Bronchial epithelial cell (primary cell): ENCODE measurements around the gene CHML. TPM values are rescaled to one million over a fixed set of nuclear protein-coding genes. Genes with fewer than 3 reads are reported as not detected.

Source experiments
- DNase-seq: peaks from one replicate; pipeline ENCODE4 v3.0.0-alpha.2; 2010; ENCODE audit warnings: low read depth
- FAIRE-seq: peaks from 2 replicates; lab custom pipeline; 2011; peaks lifted over from hg19 to GRCh38; lab: Jason Lieb, UNC
- H3K27me3 ChIP-seq: 2 replicates; pipeline ENCODE4 v1.5.1; 2011; ENCODE audit warnings: low read length; ENCODE audit not compliant: control insufficient read depth, insufficient read depth
- H3K36me3 ChIP-seq: 2 replicates; pipeline ENCODE4 v1.5.1; 2011; ENCODE audit warnings: low read length; ENCODE audit not compliant: control insufficient read depth, insufficient read depth
- H3K4me3 ChIP-seq: 2 replicates; pipeline ENCODE4 v1.5.1; 2011; ENCODE audit warnings: mild to moderate bottlenecking, low read depth, low read length, control low read depth
- total RNA-seq: library from RNA; depleted of rRNA; stranded (reverse); fragments of >200 nt; gene quantifications from 2 replicates; pipeline ENCODE4 v1.2.1, GENCODE V29; 2014
- TF ChIP-seq, protein P1 (sequence below): IDR thresholded peaks from 2 replicates; pipeline ENCODE4 v1.5.1; 2011; ENCODE audit warnings: mild to moderate bottlenecking, moderate library complexity, low read length, control low read depth, inconsistent platforms; ENCODE audit not compliant: insufficient read depth, severe bottlenecking

The CHML gene
- total RNA-seq, 1 donor from 2014 or later, result 11.1 TPM

DNA sequence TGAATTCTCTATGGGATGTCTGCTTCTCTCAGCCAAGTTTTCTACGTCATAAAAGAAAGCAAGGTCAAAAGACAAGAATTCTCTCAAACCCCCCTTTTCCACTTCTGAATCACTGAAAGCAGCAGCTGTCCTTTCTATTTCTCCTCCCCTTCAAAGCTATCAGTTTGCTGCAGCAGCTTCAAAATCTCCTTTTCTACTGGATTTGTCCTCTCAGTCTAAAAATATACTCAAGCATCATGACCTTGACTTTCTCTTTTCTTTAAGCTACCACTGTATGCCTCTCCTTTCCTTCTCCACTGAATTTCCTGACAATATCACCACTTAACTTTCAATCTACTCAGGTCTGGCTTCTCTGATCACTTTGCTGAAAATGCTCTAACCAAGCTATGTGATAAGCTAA, 13.8 kb upstream of the CHML start:
- FAIRE-seq, result no peak
- TF ChIP-seq, protein P1, sequence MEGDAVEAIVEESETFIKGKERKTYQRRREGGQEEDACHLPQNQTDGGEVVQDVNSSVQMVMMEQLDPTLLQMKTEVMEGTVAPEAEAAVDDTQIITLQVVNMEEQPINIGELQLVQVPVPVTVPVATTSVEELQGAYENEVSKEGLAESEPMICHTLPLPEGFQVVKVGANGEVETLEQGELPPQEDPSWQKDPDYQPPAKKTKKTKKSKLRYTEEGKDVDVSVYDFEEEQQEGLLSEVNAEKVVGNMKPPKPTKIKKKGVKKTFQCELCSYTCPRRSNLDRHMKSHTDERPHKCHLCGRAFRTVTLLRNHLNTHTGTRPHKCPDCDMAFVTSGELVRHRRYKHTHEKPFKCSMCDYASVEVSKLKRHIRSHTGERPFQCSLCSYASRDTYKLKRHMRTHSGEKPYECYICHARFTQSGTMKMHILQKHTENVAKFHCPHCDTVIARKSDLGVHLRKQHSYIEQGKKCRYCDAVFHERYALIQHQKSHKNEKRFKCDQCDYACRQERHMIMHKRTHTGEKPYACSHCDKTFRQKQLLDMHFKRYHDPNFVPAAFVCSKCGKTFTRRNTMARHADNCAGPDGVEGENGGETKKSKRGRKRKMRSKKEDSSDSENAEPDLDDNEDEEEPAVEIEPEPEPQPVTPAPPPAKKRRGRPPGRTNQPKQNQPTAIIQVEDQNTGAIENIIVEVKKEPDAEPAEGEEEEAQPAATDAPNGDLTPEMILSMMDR, result no peak
- H3K36me3 ChIP-seq, result no peaks in the 10 kb centered on the region
- no peak overlapping the region for H3K4me3 ChIP-seq
- H3K27me3 ChIP-seq, result no peaks in the 10 kb centered on the region
- no peak for DNase-seq

DNA sequence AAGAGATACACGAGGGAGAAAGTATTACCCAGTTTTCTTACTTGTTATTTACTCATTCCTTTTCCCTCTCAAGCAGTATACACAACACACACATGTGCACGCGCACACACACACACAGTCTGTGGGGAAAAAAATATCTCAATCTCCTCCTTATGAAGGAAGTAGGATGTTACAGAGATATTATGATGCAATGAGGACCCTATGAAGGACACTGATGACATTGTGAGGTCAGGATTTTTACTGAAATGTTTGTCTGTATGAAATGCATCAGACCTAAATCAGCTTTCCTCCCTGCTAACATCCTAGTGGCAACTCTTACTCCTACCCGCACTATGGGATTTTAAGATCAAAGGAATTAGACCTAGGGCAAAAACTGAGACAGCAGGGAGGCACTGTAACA, 11.8 kb upstream of the CHML start, which contains the start of gene WDR64:
Gene WDR64, plus strand, starts transcription at position 270 of the 400 bp plus-strand sequence. CDS start 204 bp downstream, outside the sequence.
- TF ChIP-seq, protein P1, result no peak
- Histone ChIP-seq H3K27me3 (no peaks in the 10 kb centered on the region), H3K36me3 (no peaks in the 10 kb centered on the region), H3K4me3 (no peak within 1 kb of the TSS)
- no peak for FAIRE-seq
- DNase-seq, result no peak

DNA sequence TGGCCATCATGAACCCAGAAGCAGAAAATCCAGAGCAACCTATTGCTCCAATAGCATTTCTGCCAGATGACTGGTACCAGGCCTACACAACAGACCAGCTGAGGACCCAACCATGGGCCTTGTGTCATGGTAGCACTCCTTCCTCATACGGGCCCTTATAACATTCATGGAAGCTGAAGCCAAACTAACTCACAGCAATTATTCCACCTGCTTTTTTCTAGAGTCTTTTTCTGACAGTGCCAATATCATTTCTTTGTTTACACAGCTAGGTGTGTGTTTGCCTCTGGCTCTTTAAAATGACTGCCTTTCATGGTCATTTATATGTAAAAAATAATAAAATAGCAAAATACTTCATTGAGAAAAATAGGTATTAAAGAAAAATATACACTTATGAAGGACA, 8.0 kb upstream of the CHML start:
- H3K36me3 ChIP-seq, result no peaks in the 10 kb centered on the region
- FAIRE-seq (no peak), DNase-seq (no peak)
- H3K27me3 ChIP-seq, result no peaks in the 10 kb centered on the region
- TF ChIP-seq, protein P1, result no peak
- no peak overlapping the region for H3K4me3 ChIP-seq

DNA sequence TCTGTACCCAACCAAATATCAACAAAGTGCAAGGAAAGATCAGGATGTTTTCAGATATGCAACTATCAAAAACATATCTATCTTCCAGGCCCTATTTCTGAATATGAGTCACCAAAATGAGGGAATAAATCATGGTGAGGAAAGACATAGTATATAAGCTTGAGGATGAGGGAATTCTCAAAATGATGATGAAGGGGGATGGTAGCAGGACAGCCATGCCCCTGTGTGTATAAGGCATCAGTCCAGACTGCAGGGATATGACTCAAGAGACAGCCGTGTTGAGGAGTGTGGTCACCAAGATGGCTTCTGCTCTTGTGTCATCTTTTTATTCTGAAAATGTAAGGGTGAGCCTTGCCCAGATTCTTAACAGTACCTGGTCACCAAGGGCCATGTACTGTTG, 7.5 kb upstream of the CHML start:
- FAIRE-seq (no peak), DNase-seq (peak; percentile 88)
- H3K4me3 ChIP-seq, result no peak overlapping the region
- TF ChIP-seq, protein P1, result no peak
- no peaks in the 10 kb centered on the region for H3K27me3 ChIP-seq
- H3K36me3 ChIP-seq, result no peaks in the 10 kb centered on the region

DNA sequence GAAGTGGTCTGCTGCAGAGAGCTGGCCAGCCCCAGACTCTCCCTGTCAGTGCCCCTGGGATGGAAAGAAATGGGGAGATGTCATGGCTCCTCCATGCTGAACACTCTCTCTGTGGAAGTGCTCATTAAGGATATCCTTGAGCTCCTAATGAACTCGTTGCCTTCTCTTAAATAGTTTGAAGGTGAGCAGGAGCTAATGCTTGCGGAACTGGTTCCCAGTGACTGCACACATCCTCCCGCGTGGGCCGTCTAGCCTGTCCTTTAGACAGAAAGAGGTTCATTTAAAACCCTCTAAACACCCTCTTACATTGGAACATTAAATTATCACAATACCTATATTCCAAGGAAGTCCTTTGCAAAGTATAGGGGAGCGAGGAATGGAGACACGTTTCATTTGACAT, 6.0 kb upstream of the CHML start:
- DNase-seq (peak; percentile 35), FAIRE-seq (no peak)
- Histone ChIP-seq H3K36me3 (no peaks in the 10 kb centered on the region), H3K4me3 (no peak overlapping the region), H3K27me3 (no peaks in the 10 kb centered on the region)
- TF ChIP-seq, protein P1, result no peak

GRCh38 chr1:241645199-241645598, 5.0 kb upstream of the CHML start:
- Histone ChIP-seq H3K4me3 (no peak overlapping the region), H3K36me3 (no peaks in the 10 kb centered on the region), H3K27me3 (no peaks in the 10 kb centered on the region)
- TF ChIP-seq, protein P1, result no peak
- FAIRE-seq (no peak), DNase-seq (no peak)
